Prostate gland (tissue), 2 donors: Measurements from ENCODE around the gene DPYSL3. TPM values are rescaled to one million over a fixed set of nuclear protein-coding genes. Genes with fewer than 3 reads are reported as not detected.

Experiments used
- DNase-seq: peaks from one replicate; pipeline ENCODE4 v3.0.0-alpha.2; 2019; ENCODE audit warnings: low spot score
- H3K27ac ChIP-seq, 2 donors: fragments of 200-600 bp; sonication (generic); 2 replicates each; pipeline ENCODE4 v1.5.1; 2017 to 2019
- H3K27me3 ChIP-seq: fragments of 200-600 bp; sonication (generic); replicated peaks from 2 replicates; pipeline ENCODE4 v1.5.1; 2019; ENCODE audit not compliant: insufficient read depth
- H3K36me3 ChIP-seq, 2 donors: fragments of 200-600 bp; sonication (generic); 1 replicate in 1 of 2; 2 replicates in 1 of 2; pipeline versions ENCODE4 v1.5.1 to v1.8.1; 2017 to 2019
- H3K4me1 ChIP-seq: fragments of 200-600 bp; sonication (generic); replicated peaks from 2 replicates; pipeline ENCODE4 v1.5.1; 2019
- H3K4me3 ChIP-seq, 2 donors: fragments of 200-600 bp; sonication (generic); 2 replicates each; pipeline ENCODE4 v1.5.1; 2017 to 2019
- H3K9me3 ChIP-seq: fragments of 200-600 bp; sonication (generic); 2 replicates; pipeline ENCODE4 v1.5.1; 2017
- POLR2A ChIP-seq: fragments of 450-650 bp; IDR thresholded peaks from one replicate; pipeline ENCODE4 v1.6.1; 2016; ENCODE audit warnings: antibody characterized with exemption, mild to moderate bottlenecking
- POLR2AphosphoS5 ChIP-seq: sonication (generic); formaldehyde crosslinking; IDR thresholded peaks from one replicate; pipeline ENCODE4 v1.6.1; 2017; ENCODE audit warnings: antibody characterized with exemption
- WGBS: methylation state at CpG from one replicate; pipeline ENCODE4 v1.1.5; 2018; 5-methylcytosine and 5-hydroxymethylcytosine counted together
- intact Hi-C: fragments of 100-400 bp; cut with DNase I; formaldehyde crosslinking; loops from one replicate; pipeline ENCODE4 v1.14.2; 2022
- total RNA-seq, 2 donors: library from RNA; depleted of rRNA; stranded (reverse); fragments of >200 nt; gene quantifications; one replicate each; pipeline ENCODE4 v1.1.0, GENCODE V29; 2016
- TF ChIP-seq, protein P1 (sequence below), 4 experiments: fragments of 200-600 bp in 2 of 4; fragments of 450-650 bp in 2 of 4; sonication (generic) in 2 of 4; IDR thresholded peaks; 1 replicate in 3 of 4; 2 replicates in 1 of 4; pipeline ENCODE4 v1.5.1; 2016 to 2019; ENCODE audit warnings: antibody characterized with exemption in 4 of 4, mild to moderate bottlenecking in 2 of 4, moderate library complexity in 2 of 4

Gene DPYSL3
- total RNA-seq, 2 donors from 2014 or later: 113 to 126 TPM

DNA sequence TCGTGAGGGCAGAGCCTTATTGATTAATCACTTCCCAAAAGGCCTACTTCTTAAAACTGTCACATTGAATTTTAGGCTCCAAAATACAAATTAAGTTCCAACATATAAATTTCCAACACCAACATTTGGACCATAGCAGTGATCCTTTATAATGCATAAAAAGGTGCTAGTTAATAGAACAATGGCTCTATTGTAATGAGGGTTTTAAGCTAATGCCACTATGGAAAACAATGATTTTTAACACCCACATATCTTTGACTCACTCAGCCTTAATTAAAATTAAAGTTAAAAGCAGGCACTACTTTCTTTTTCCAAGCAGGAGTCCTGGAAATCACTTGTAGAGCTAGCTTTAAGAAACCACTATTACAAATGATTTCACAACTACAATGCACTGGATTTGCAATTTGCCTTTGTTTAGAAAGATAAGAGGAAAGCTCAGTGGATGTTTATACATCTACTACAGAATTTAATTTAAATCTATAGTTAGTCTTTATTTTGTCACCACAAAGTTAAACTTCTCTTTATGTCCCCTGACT, 41.8 kb downstream of the DPYSL3 start:
- no peak for DNase-seq
- Histone ChIP-seq H3K27ac (no peak overlapping the region), H3K4me1 (no peaks in the 10 kb centered on the region), H3K4me3 (no peak overlapping the region), H3K27me3 (no peaks in the 10 kb centered on the region), H3K36me3 (no peaks in the 10 kb centered on the region), H3K9me3 (no peaks in the 10 kb centered on the region)
- intact Hi-C loops: no loop called here
- WGBS: 74% methylated on average over 1 of the region's 1 CpG
- no peak for TF ChIP-seq POLR2AphosphoS5

DNA sequence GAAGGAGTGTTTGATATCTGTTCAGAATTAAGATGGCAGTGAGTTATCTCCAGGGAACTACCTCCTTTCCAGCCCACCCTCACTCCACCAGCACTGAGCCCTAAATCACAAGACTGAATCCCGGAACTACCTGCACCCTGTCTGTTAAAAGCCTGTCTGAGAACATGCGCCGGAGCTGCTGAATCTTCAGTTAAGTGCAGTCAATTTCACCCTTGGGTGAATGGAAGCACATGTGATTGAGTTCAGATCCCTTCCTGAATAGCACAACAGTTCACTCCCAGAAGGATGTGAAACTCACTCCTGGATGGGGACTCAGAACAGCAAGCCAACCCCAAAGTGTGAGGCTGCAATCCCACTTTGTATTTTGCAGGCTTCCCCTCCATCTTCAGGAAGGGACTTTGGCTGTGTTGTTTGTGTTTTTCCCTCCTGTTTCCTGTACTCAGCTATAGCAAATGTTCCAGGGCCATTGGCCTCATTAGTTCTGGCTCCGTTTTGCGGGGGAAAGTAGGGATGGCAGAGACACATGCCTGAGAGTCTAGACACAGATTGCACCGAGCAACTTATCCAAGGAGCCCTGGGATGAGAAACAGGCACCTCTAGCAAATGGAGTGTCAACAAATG, 43.4 kb downstream of the DPYSL3 start:
- H3K27ac ChIP-seq: no peak overlapping the region

DNA sequence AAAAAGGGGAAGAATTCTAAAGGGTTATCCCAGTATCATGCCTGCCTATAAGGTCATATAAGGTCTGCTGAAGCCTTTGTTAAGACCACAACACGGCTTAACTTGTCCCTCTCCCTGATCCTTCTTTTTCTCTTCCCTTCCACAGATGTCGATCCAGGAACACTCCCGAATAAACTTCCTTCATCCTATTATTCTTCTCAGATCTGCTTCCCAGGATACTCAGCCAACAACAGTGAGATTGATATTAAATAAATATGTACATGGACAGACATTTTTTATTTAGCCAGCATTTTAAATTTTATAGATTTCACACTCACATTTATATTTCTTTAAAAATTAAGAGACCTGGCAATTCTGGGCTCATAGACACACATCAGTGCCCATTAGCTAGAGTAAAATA, 44.1 kb downstream of the DPYSL3 start:
- H3K4me1 ChIP-seq: no peaks in the 10 kb centered on the region
- no peak for DNase-seq
- no peak overlapping the region for H3K27ac ChIP-seq
- intact Hi-C loops: no loop called here
- H3K36me3 ChIP-seq: no peaks in the 10 kb centered on the region
- no peak overlapping the region for H3K4me3 ChIP-seq
- no peaks in the 10 kb centered on the region for H3K27me3 ChIP-seq
- no peak for TF ChIP-seq POLR2A
- no peak for TF ChIP-seq POLR2AphosphoS5
- TF ChIP-seq, protein P1, sequence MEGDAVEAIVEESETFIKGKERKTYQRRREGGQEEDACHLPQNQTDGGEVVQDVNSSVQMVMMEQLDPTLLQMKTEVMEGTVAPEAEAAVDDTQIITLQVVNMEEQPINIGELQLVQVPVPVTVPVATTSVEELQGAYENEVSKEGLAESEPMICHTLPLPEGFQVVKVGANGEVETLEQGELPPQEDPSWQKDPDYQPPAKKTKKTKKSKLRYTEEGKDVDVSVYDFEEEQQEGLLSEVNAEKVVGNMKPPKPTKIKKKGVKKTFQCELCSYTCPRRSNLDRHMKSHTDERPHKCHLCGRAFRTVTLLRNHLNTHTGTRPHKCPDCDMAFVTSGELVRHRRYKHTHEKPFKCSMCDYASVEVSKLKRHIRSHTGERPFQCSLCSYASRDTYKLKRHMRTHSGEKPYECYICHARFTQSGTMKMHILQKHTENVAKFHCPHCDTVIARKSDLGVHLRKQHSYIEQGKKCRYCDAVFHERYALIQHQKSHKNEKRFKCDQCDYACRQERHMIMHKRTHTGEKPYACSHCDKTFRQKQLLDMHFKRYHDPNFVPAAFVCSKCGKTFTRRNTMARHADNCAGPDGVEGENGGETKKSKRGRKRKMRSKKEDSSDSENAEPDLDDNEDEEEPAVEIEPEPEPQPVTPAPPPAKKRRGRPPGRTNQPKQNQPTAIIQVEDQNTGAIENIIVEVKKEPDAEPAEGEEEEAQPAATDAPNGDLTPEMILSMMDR (IDR thresholded peaks at IDR 0.05): no peak
- WGBS: 29% methylated on average over 3 of the region's 3 CpGs
- no peaks in the 10 kb centered on the region for H3K9me3 ChIP-seq

More for the DNA sequence above, 43.4 kb downstream of the DPYSL3 start:
- WGBS: 68% methylated on average over 6 of the region's 6 CpGs
- Histone ChIP-seq H3K9me3 (no peaks in the 10 kb centered on the region), H3K4me3 (no peak overlapping the region), H3K4me1 (no peaks in the 10 kb centered on the region), H3K27me3 (no peaks in the 10 kb centered on the region), H3K36me3 (no peaks in the 10 kb centered on the region)
- no peak for DNase-seq
- TF ChIP-seq POLR2AphosphoS5: no peak
- TF ChIP-seq POLR2A: no peak
- TF ChIP-seq, protein P1 (IDR thresholded peaks at IDR 0.05): no peak
- intact Hi-C loops: no loop called here

DNA sequence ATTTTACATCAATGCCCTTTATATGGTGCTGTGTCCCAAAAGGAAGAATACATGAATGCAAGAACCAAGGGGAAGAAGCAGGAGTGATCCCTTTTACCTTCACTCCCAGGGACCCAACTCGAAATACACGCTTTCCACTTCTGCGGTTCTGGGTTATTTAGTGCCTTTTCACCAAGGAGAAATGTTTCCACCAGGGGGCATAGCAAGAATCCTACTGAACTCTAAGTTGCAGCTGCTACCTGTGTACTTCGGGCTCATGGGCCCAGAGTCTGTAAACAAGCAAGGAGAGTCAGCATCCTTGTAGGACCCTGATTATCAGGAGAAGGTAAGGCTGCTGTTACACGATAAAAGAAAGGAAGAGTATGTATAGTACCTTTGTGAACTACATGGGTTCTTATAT, 45.7 kb downstream of the DPYSL3 start:
- intact Hi-C loops: no loop called here
- no peak overlapping the region for H3K4me3 ChIP-seq
- no peaks in the 10 kb centered on the region for H3K36me3 ChIP-seq
- WGBS: 73% methylated on average over 5 of the region's 5 CpGs
- no peaks in the 10 kb centered on the region for H3K4me1 ChIP-seq
- no peaks in the 10 kb centered on the region for H3K27me3 ChIP-seq
- no peak for TF ChIP-seq POLR2A
- TF ChIP-seq, protein P1 (IDR thresholded peaks at IDR 0.05): peak in 3 of 4 experiments; percentile 40 to 46 (median 43)
- H3K27ac ChIP-seq: no peak overlapping the region
- DNase-seq: peak; percentile 11
- no peaks in the 10 kb centered on the region for H3K9me3 ChIP-seq

DNA sequence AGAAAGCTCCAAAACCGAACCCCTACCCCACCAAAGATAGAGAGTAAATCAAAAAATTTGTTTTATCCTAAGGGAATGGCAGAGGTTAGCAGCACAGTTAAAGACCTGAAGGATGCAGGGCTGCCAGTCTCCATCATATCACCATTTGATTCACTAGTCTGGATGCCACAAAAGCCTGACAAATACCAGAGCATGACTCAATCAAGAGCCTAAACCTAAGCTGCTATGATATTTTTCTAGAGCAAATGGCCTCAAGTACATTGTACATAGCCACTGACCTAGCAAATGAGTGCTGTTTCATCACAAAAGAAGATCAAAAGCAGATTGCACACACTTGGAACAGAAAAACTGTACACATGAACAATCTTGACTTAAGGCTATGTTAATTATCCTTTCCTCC, 48.0 kb downstream of the DPYSL3 start:
- Histone ChIP-seq H3K4me3 (no peak overlapping the region), H3K9me3 (no peaks in the 10 kb centered on the region), H3K36me3 (no peaks in the 10 kb centered on the region), H3K4me1 (no peaks in the 10 kb centered on the region), H3K27me3 (no peaks in the 10 kb centered on the region), H3K27ac (no peak overlapping the region)
- no peak for TF ChIP-seq POLR2AphosphoS5
- no peak for TF ChIP-seq POLR2A
- TF ChIP-seq, protein P1 (IDR thresholded peaks at IDR 0.05): no peak
- intact Hi-C loops: no loop called here
- 96% methylated on average over 1 of the region's 1 CpG for WGBS
- no peak for DNase-seq
